22Rv1 (cell line): ENCODE results near the gene GAL.

Experiments used
- CTCF ChIP-seq: fragments of 450-650 bp; IDR thresholded peaks from 2 replicates; pipeline ENCODE4 v1.5.1; 2017; ENCODE audit warnings: mild to moderate bottlenecking
- ZFX ChIP-seq: fragments of 450-650 bp; IDR thresholded peaks from 2 replicates; pipeline ENCODE4 v1.6.1; 2017; ENCODE audit warnings: antibody characterized with exemption, borderline replicate concordance

GRCh38 chr11:68721075-68721474 lies 36.7 kb downstream of the GAL start:
- TF ChIP-seq CTCF (no peak), ZFX (no peak)
